Erythroblast (primary cell): ENCODE results near the gene OXSM.

Experiments
- GATA1 ChIP-seq: IDR thresholded peaks from 2 replicates; pipeline ENCODE4 v1.6.1; 2011; ENCODE audit warnings: low read depth, mild to moderate bottlenecking, control low read depth, low read length, moderate library complexity
- POLR2A ChIP-seq: IDR thresholded peaks from 2 replicates; pipeline ENCODE4 v1.6.1; 2011; ENCODE audit warnings: mild to moderate bottlenecking, low read length

- no peak for TF ChIP-seq POLR2A
- TF ChIP-seq GATA1, result no peak
Observed at GRCh38 chr3:25804676-25805075, 14.8 kb downstream of the OXSM start.
